ENCODE results near the gene CARMIL1. TPM values are rescaled to one million over a fixed set of nuclear protein-coding genes. Genes with fewer than 3 reads are reported as not detected.
A peak's percentile ranks its signal among the peaks of the same experiment; 100 is the strongest.

The CARMIL1 gene
- total RNA-seq, 2 donors from 2014 or later = 3.5 to 4.8 TPM

- ATAC-seq = no peak
- H3K9me3 ChIP-seq (ENCODE audit: control insufficient read depth, low read length, poor library complexity, severe bottlenecking) = no peaks in the 10 kb centered on the region
- H3K27me3 Mint-ChIP-seq = no peaks in the 10 kb centered on the region
- H3K27ac Mint-ChIP-seq = no peak overlapping the region
- H3K36me3 Mint-ChIP-seq (ENCODE audit: low read depth) = no peaks in the 10 kb centered on the region
- DNase-seq = no peak
- no peaks in the 10 kb centered on the region for H3K4me1 Mint-ChIP-seq
- no peak overlapping the region for H3K4me3 Mint-ChIP-seq
Observed at GRCh38 chr6:25606151-25606550, 327.0 kb downstream of the CARMIL1 start.

- H3K27me3 Mint-ChIP-seq = no peaks in the 10 kb centered on the region
- no peak overlapping the region for H3K27ac Mint-ChIP-seq
- no peak for DNase-seq
- no peaks in the 10 kb centered on the region for H3K4me1 Mint-ChIP-seq
- ATAC-seq = no peak
- no peaks in the 10 kb centered on the region for H3K9me3 ChIP-seq (ENCODE audit: control insufficient read depth, low read length, poor library complexity, severe bottlenecking)
- no peak overlapping the region for H3K4me3 Mint-ChIP-seq
- H3K36me3 Mint-ChIP-seq (ENCODE audit: low read depth) = no peaks in the 10 kb centered on the region
Observed at GRCh38 chr6:25608558-25609174, 329.5 kb downstream of the CARMIL1 start.

- DNase-seq (no peak), ATAC-seq (no peak)
- no peaks in the 10 kb centered on the region for H3K9me3 ChIP-seq (ENCODE audit: control insufficient read depth, low read length, poor library complexity, severe bottlenecking)
- Mint-ChIP-seq H3K27ac (no peak overlapping the region), H3K4me3 (no peak overlapping the region), H3K4me1 (no peaks in the 10 kb centered on the region), H3K36me3 (ENCODE audit: low read depth) (no peaks in the 10 kb centered on the region), H3K27me3 (no peaks in the 10 kb centered on the region)
Observed at GRCh38 chr6:25612666-25613065, 333.5 kb downstream of the CARMIL1 start.

GRCh38 chr6:25613415-25613814 lies 334.2 kb downstream of the CARMIL1 start:
- no peak for DNase-seq
- no peak overlapping the region for H3K27ac Mint-ChIP-seq
- no peaks in the 10 kb centered on the region for H3K36me3 Mint-ChIP-seq (ENCODE audit: low read depth)
- H3K4me1 Mint-ChIP-seq = no peaks in the 10 kb centered on the region
- ATAC-seq = no peak
- no peak overlapping the region for H3K4me3 Mint-ChIP-seq
- no peaks in the 10 kb centered on the region for H3K9me3 ChIP-seq (ENCODE audit: control insufficient read depth, low read length, poor library complexity, severe bottlenecking)
- H3K27me3 Mint-ChIP-seq = no peaks in the 10 kb centered on the region

GRCh38 chr6:25614052-25614451 lies 334.9 kb downstream of the CARMIL1 start:
- H3K4me1 Mint-ChIP-seq = no peaks in the 10 kb centered on the region
- DNase-seq (no peak), ATAC-seq (no peak)
- no peak overlapping the region for H3K27ac Mint-ChIP-seq
- H3K36me3 Mint-ChIP-seq (ENCODE audit: low read depth) = no peaks in the 10 kb centered on the region
- H3K9me3 ChIP-seq (ENCODE audit: control insufficient read depth, low read length, poor library complexity, severe bottlenecking) = no peaks in the 10 kb centered on the region
- no peaks in the 10 kb centered on the region for H3K27me3 Mint-ChIP-seq
- H3K4me3 Mint-ChIP-seq = no peak overlapping the region

GRCh38 chr6:25615471-25615870 lies 336.3 kb downstream of the CARMIL1 start:
- DNase-seq = no peak
- Mint-ChIP-seq H3K4me1 (no peaks in the 10 kb centered on the region), H3K27ac (no peak overlapping the region), H3K36me3 (ENCODE audit: low read depth) (no peaks in the 10 kb centered on the region), H3K4me3 (no peak overlapping the region), H3K27me3 (no peaks in the 10 kb centered on the region)
- ATAC-seq = no peak
- no peaks in the 10 kb centered on the region for H3K9me3 ChIP-seq (ENCODE audit: control insufficient read depth, low read length, poor library complexity, severe bottlenecking)

- Mint-ChIP-seq H3K36me3 (ENCODE audit: low read depth) (peaks cover 2% of the 10 kb centered on the region), H3K4me1 (no peaks in the 10 kb centered on the region), H3K27me3 (no peaks in the 10 kb centered on the region), H3K27ac (no peak overlapping the region), H3K4me3 (no peak overlapping the region)
- DNase-seq (no peak), ATAC-seq (no peak)
- H3K9me3 ChIP-seq (ENCODE audit: control insufficient read depth, low read length, poor library complexity, severe bottlenecking) = no peaks in the 10 kb centered on the region
Observed at GRCh38 chr6:25617997-25618396, 338.8 kb downstream of the CARMIL1 start.

GRCh38 chr6:25619217-25619616 lies 340.0 kb downstream of the CARMIL1 start:
- Mint-ChIP-seq H3K4me3 (no peak overlapping the region), H3K27ac (no peak overlapping the region), H3K4me1 (no peaks in the 10 kb centered on the region), H3K36me3 (ENCODE audit: low read depth) (peaks cover 2% of the 10 kb centered on the region), H3K27me3 (no peaks in the 10 kb centered on the region)
- ATAC-seq (no peak), DNase-seq (no peak)
- H3K9me3 ChIP-seq (ENCODE audit: control insufficient read depth, low read length, poor library complexity, severe bottlenecking) = no peaks in the 10 kb centered on the region

- H3K4me1 Mint-ChIP-seq = no peaks in the 10 kb centered on the region
- H3K4me3 Mint-ChIP-seq = no peak overlapping the region
- DNase-seq (no peak), ATAC-seq (no peak)
- H3K27ac Mint-ChIP-seq = no peak overlapping the region
- H3K9me3 ChIP-seq (ENCODE audit: control insufficient read depth, low read length, poor library complexity, severe bottlenecking) = no peaks in the 10 kb centered on the region
- peaks cover 3% of the 10 kb centered on the region for H3K27me3 Mint-ChIP-seq
- peaks cover 2% of the 10 kb centered on the region for H3K36me3 Mint-ChIP-seq (ENCODE audit: low read depth)
Observed at GRCh38 chr6:25620391-25620790, 341.2 kb downstream of the CARMIL1 start.

- H3K9me3 ChIP-seq (ENCODE audit: control insufficient read depth, low read length, poor library complexity, severe bottlenecking) = no peaks in the 10 kb centered on the region
- H3K27me3 Mint-ChIP-seq = peaks cover 21% of the 10 kb centered on the region
- H3K36me3 Mint-ChIP-seq (ENCODE audit: low read depth) = peaks cover 2% of the 10 kb centered on the region
- no peak for ATAC-seq
- H3K4me1 Mint-ChIP-seq = no peaks in the 10 kb centered on the region
- DNase-seq = no peak
- no peak overlapping the region for H3K4me3 Mint-ChIP-seq
- no peak overlapping the region for H3K27ac Mint-ChIP-seq
Observed at GRCh38 chr6:25623065-25623464, 343.9 kb downstream of the CARMIL1 start.

GRCh38 chr6:25623879-25624278 lies 344.7 kb downstream of the CARMIL1 start:
- H3K27me3 Mint-ChIP-seq = peaks cover 24% of the 10 kb centered on the region
- DNase-seq (no peak), ATAC-seq (no peak)
- H3K4me1 Mint-ChIP-seq = no peaks in the 10 kb centered on the region
- peaks cover 2% of the 10 kb centered on the region for H3K36me3 Mint-ChIP-seq (ENCODE audit: low read depth)
- H3K27ac Mint-ChIP-seq = no peak overlapping the region
- H3K9me3 ChIP-seq (ENCODE audit: control insufficient read depth, low read length, poor library complexity, severe bottlenecking) = no peaks in the 10 kb centered on the region
- H3K4me3 Mint-ChIP-seq = no peak overlapping the region

GRCh38 chr6:25627001-25627400 lies 347.8 kb downstream of the CARMIL1 start:
- ATAC-seq (no peak), DNase-seq (no peak)
- H3K27me3 Mint-ChIP-seq = peaks cover 49% of the 10 kb centered on the region
- peaks cover 1% of the 10 kb centered on the region for H3K36me3 Mint-ChIP-seq (ENCODE audit: low read depth)
- H3K9me3 ChIP-seq (ENCODE audit: control insufficient read depth, low read length, poor library complexity, severe bottlenecking) = no peaks in the 10 kb centered on the region
- no peaks in the 10 kb centered on the region for H3K4me1 Mint-ChIP-seq
- H3K27ac Mint-ChIP-seq = peak overlapping the region; percentile 41
- no peak overlapping the region for H3K4me3 Mint-ChIP-seq

GRCh38 chr6:25628471-25629197 lies 349.5 kb downstream of the CARMIL1 start:
- Mint-ChIP-seq H3K36me3 (ENCODE audit: low read depth) (no peaks in the 10 kb centered on the region), H3K27ac (no peak overlapping the region), H3K4me3 (no peak overlapping the region), H3K4me1 (no peaks in the 10 kb centered on the region), H3K27me3 (peaks cover 49% of the 10 kb centered on the region)
- no peak for DNase-seq
- ATAC-seq = no peak
- no peaks in the 10 kb centered on the region for H3K9me3 ChIP-seq (ENCODE audit: control insufficient read depth, low read length, poor library complexity, severe bottlenecking)

GRCh38 chr6:25629198-25629576 lies 350.0 kb downstream of the CARMIL1 start:
- no peaks in the 10 kb centered on the region for H3K36me3 Mint-ChIP-seq (ENCODE audit: low read depth)
- H3K4me1 Mint-ChIP-seq = no peaks in the 10 kb centered on the region
- DNase-seq (no peak), ATAC-seq (no peak)
- no peaks in the 10 kb centered on the region for H3K9me3 ChIP-seq (ENCODE audit: control insufficient read depth, low read length, poor library complexity, severe bottlenecking)
- H3K4me3 Mint-ChIP-seq = no peak overlapping the region
- H3K27me3 Mint-ChIP-seq = peaks cover 50% of the 10 kb centered on the region
- H3K27ac Mint-ChIP-seq = no peak overlapping the region
